ENCODE data around the gene FBXO17. TPM values are rescaled to one million over a fixed set of nuclear protein-coding genes. Genes with fewer than 3 reads are reported as not detected.

Gene FBXO17, protein sequence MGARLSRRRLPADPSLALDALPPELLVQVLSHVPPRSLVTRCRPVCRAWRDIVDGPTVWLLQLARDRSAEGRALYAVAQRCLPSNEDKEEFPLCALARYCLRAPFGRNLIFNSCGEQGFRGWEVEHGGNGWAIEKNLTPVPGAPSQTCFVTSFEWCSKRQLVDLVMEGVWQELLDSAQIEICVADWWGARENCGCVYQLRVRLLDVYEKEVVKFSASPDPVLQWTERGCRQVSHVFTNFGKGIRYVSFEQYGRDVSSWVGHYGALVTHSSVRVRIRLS
- total RNA-seq (not detected), polyA plus RNA-seq (under 1 TPM in 2 of 4 donors, not detected in 2; 0.14 to 0.30 TPM)

DNA sequence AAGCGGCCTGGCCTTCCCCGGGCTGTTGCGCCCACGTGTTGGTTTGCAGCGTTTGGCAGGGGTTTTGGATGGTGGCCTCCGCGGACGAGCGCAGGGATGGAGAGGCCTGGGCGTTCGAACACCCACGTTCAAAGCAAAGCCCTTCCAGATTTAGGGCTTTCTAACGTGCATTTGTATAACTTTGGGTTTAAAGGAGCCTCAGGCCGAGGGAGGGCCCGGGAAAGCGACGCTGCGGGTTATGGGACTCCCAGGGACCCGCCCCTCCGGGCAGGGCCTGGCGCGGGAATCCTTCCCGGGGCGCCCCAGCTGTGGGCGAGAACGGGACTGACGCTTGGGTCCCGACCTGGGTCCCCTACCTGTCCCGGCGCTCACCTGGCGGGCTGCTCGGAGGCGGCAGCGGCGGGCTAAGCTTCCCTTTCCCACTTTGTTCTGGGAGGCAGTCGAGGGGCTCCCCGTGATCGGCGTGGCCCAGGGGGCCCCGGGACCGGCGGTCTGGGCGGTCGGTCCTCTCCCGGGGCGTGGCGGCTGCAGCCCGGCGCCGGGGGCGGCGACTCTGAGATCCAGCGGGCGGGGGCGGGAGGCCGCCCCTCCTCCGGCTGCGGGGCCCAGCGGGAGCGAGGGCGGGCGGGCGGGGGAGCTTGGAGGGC is at the start of gene FBXO17:
Gene FBXO17 (minus strand): TSS at position 529 of the 647 bp plus-strand sequence. CDS start 25,423 bp downstream, outside the sequence.
- Histone ChIP-seq H3K4me3 (ENCODE audit: low read depth, low read length) (no peak within 1 kb of the TSS), H3K27me3 (ENCODE audit: control insufficient read depth, insufficient read depth, low read length) (peaks cover 3% of the 10 kb centered on the region), H3K4me1 (ENCODE audit: control insufficient read depth, insufficient read depth, low read length, poor library complexity, severe bottlenecking) (no peaks in the 10 kb centered on the region), H3K9me3 (ENCODE audit: control insufficient read depth in 2 of 2, low read length in 2 of 2) (no peaks in the 10 kb centered on the region), H3K36me3 (ENCODE audit: control insufficient read depth, insufficient read depth, low read length) (no peaks in the 10 kb centered on the region), H3K27ac (ENCODE audit: insufficient read depth, low read length, poor library complexity, severe bottlenecking) (no peak within 1 kb of the TSS)
- Mint-ChIP-seq H3K4me1 (peaks cover 0 to 21% (median 6%) of the 10 kb centered on the region in 4 donors), H3K27ac (no peak within 1 kb of the TSS), H3K27me3 (peaks cover 17% of the 10 kb centered on the region), H3K9me3 (peaks cover 0 to 6% (median under 1%) of the 10 kb centered on the region in 7 donors), H3K4me3 (peak within 1 kb of the TSS; percentile 7 to 72 (median 57)), H3K36me3 (no peaks in the 10 kb centered on the region)
- ATAC-seq (ENCODE audit: low read depth in 2 of 2) (no peak), DNase-seq (no peak)

DNA sequence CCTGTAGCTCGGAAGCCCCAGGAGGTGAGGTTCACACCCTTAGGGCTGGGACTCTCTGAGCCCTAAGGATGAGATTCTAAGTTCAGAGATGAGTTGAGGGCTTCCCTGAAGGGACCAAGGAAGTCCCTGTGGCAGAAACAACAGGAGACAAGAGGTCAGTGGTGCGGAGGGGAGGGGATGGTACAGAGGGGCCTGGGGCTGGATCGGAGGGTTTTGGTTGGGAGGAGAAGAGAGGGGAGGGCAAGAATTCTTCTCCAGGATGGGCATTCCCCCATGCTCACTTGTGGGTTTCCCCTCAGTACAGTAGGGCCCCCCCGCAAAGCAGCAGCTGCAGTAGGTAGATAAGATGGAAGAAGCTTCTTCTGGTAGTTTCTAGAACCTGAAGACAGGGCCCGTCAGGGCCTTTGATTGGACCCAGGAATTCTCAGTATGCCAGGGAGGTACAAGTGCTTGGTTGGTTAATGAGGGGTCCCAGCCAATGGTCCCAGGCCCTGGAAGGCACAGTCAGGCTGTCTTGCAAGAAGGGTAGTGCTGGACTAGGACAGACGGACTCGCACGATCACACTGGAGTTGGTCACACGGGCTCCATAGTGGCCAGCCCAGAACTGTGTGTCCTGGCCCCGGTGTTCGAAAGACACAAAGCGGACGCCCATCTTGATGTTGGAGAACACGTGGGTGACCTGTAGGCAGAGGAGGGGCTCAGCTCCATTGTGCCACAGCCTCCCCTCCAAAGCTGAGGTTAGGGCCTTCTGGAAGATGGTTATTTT is 49.5 kb upstream of the FBXO17 start:
- Mint-ChIP-seq H3K27ac (no peak overlapping the region), H3K9me3 (peaks cover 0 to 4% (median 0%) of the 10 kb centered on the region in 7 donors), H3K36me3 (no peaks in the 10 kb centered on the region)

GRCh38 chr19:39021063-39021462 is 45.5 kb upstream of the FBXO17 start:
- no peak overlapping the region for H3K4me3 Mint-ChIP-seq
- H3K27ac Mint-ChIP-seq = no peak overlapping the region
- H3K27me3 Mint-ChIP-seq = no peaks in the 10 kb centered on the region
- no peak for ATAC-seq (ENCODE audit: low read depth in 2 of 2)
- Histone ChIP-seq H3K27ac (ENCODE audit: insufficient read depth, low read length, poor library complexity, severe bottlenecking) (no peak overlapping the region), H3K4me3 (ENCODE audit: low read depth, low read length) (no peak overlapping the region), H3K4me1 (ENCODE audit: control insufficient read depth, insufficient read depth, low read length, poor library complexity, severe bottlenecking) (no peaks in the 10 kb centered on the region), H3K36me3 (ENCODE audit: control insufficient read depth, insufficient read depth, low read length) (no peaks in the 10 kb centered on the region), H3K27me3 (ENCODE audit: control insufficient read depth, insufficient read depth, low read length) (no peaks in the 10 kb centered on the region), H3K9me3 (ENCODE audit: control insufficient read depth in 2 of 2, low read length in 2 of 2) (no peaks in the 10 kb centered on the region)
- H3K4me1 Mint-ChIP-seq = no peaks in the 10 kb centered on the region
- H3K9me3 Mint-ChIP-seq = peaks cover 0 to 3% (median 0%) of the 10 kb centered on the region in 7 donors
- no peaks in the 10 kb centered on the region for H3K36me3 Mint-ChIP-seq
- no peak for DNase-seq

More for the DNA sequence above, 49.5 kb upstream of the FBXO17 start:
- H3K27me3 Mint-ChIP-seq = peaks cover 2% of the 10 kb centered on the region
- no peak for ATAC-seq (ENCODE audit: low read depth in 2 of 2)
- Histone ChIP-seq H3K9me3 (ENCODE audit: control insufficient read depth in 2 of 2, low read length in 2 of 2) (no peaks in the 10 kb centered on the region), H3K4me1 (ENCODE audit: control insufficient read depth, insufficient read depth, low read length, poor library complexity, severe bottlenecking) (no peaks in the 10 kb centered on the region), H3K27me3 (ENCODE audit: control insufficient read depth, insufficient read depth, low read length) (no peaks in the 10 kb centered on the region), H3K4me3 (ENCODE audit: low read depth, low read length) (no peak overlapping the region), H3K36me3 (ENCODE audit: control insufficient read depth, insufficient read depth, low read length) (no peaks in the 10 kb centered on the region), H3K27ac (ENCODE audit: insufficient read depth, low read length, poor library complexity, severe bottlenecking) (no peak overlapping the region)
- no peak overlapping the region for H3K4me3 Mint-ChIP-seq
- H3K4me1 Mint-ChIP-seq = no peaks in the 10 kb centered on the region
- DNase-seq = no peak

DNA sequence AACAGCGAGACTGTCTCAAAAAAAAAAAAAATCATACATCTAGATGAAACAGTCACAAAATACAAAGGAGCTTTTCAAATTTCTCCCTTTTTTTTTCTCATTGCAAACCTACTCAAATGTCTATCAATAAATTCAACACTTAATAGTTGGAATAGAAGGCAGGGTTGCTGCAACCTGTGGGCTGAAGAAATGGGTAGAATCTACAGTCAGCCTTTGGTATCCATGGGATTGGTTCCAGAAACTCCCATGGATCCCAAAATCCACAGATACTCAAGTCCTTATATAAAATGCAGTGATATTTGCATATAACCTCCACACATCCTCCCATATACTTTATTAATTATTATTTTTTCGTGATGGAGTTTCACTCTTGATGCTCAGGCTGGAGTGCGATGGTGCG is 42.1 kb upstream of the FBXO17 start:
- no peak overlapping the region for H3K27ac Mint-ChIP-seq
- Histone ChIP-seq H3K27me3 (ENCODE audit: control insufficient read depth, insufficient read depth, low read length) (no peaks in the 10 kb centered on the region), H3K4me1 (ENCODE audit: control insufficient read depth, insufficient read depth, low read length, poor library complexity, severe bottlenecking) (no peaks in the 10 kb centered on the region), H3K36me3 (ENCODE audit: control insufficient read depth, insufficient read depth, low read length) (no peaks in the 10 kb centered on the region), H3K27ac (ENCODE audit: insufficient read depth, low read length, poor library complexity, severe bottlenecking) (no peak overlapping the region), H3K4me3 (ENCODE audit: low read depth, low read length) (no peak overlapping the region), H3K9me3 (ENCODE audit: control insufficient read depth in 2 of 2, low read length in 2 of 2) (no peaks in the 10 kb centered on the region)
- peaks cover 17% of the 10 kb centered on the region for H3K27me3 Mint-ChIP-seq
- no peaks in the 10 kb centered on the region for H3K36me3 Mint-ChIP-seq
- no peaks in the 10 kb centered on the region for H3K4me1 Mint-ChIP-seq
- peaks cover 0 to 4% (median 1%) of the 10 kb centered on the region in 7 donors for H3K9me3 Mint-ChIP-seq
- ATAC-seq (ENCODE audit: low read depth in 2 of 2) = no peak
- no peak for DNase-seq
- no peak overlapping the region for H3K4me3 Mint-ChIP-seq

- H3K4me1 ChIP-seq (ENCODE audit: control insufficient read depth, insufficient read depth, low read length, poor library complexity, severe bottlenecking) = no peaks in the 10 kb centered on the region
- H3K27ac ChIP-seq (ENCODE audit: insufficient read depth, low read length, poor library complexity, severe bottlenecking) = no peak overlapping the region
- no peak overlapping the region for H3K4me3 Mint-ChIP-seq
- H3K9me3 Mint-ChIP-seq = peaks cover 0 to 4% (median 1%) of the 10 kb centered on the region in 7 donors
- H3K27me3 ChIP-seq (ENCODE audit: control insufficient read depth, insufficient read depth, low read length) = no peaks in the 10 kb centered on the region
- no peaks in the 10 kb centered on the region for H3K9me3 ChIP-seq (ENCODE audit: control insufficient read depth in 2 of 2, low read length in 2 of 2)
- no peaks in the 10 kb centered on the region for H3K36me3 Mint-ChIP-seq
- no peaks in the 10 kb centered on the region for H3K4me1 Mint-ChIP-seq
- no peak overlapping the region for H3K4me3 ChIP-seq (ENCODE audit: low read depth, low read length)
- ATAC-seq (ENCODE audit: low read depth in 2 of 2) (no peak), DNase-seq (no peak)
- peaks cover 17% of the 10 kb centered on the region for H3K27me3 Mint-ChIP-seq
- no peaks in the 10 kb centered on the region for H3K36me3 ChIP-seq (ENCODE audit: control insufficient read depth, insufficient read depth, low read length)
- no peak overlapping the region for H3K27ac Mint-ChIP-seq
Measured at GRCh38 chr19:39017026-39017425, 41.5 kb upstream of the FBXO17 start.

GRCh38 chr19:39014037-39014436 is 38.5 kb upstream of the FBXO17 start:
- Mint-ChIP-seq H3K9me3 (peaks cover 0 to 3% (median 0%) of the 10 kb centered on the region in 7 donors), H3K27ac (no peak overlapping the region), H3K27me3 (peaks cover 25% of the 10 kb centered on the region), H3K36me3 (no peaks in the 10 kb centered on the region), H3K4me1 (no peaks in the 10 kb centered on the region), H3K4me3 (no peak overlapping the region)
- Histone ChIP-seq H3K4me3 (ENCODE audit: low read depth, low read length) (no peak overlapping the region), H3K27me3 (ENCODE audit: control insufficient read depth, insufficient read depth, low read length) (no peaks in the 10 kb centered on the region), H3K27ac (ENCODE audit: insufficient read depth, low read length, poor library complexity, severe bottlenecking) (no peak overlapping the region), H3K9me3 (ENCODE audit: control insufficient read depth in 2 of 2, low read length in 2 of 2) (no peaks in the 10 kb centered on the region), H3K4me1 (ENCODE audit: control insufficient read depth, insufficient read depth, low read length, poor library complexity, severe bottlenecking) (no peaks in the 10 kb centered on the region), H3K36me3 (ENCODE audit: control insufficient read depth, insufficient read depth, low read length) (no peaks in the 10 kb centered on the region)
- DNase-seq = no peak
- no peak for ATAC-seq (ENCODE audit: low read depth in 2 of 2)

DNA sequence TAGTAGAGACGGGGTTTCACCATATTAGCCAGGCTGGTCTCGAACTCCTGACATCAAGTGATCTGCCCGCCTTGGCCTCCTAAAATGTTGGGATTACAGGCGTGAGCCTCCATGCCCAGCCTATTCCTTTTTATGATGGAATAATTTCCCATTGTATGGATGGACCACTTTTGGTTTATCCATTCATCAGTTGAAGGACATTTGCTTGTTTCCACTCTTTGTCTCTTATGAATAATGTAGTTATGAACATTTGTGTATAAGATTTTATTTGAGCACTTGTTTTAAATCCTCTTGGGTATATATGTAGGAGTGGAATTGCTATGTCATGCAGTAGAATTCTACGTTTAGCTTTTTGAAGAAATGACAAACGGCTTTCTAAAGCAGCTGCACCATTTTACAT is 33.5 kb upstream of the FBXO17 start:
- H3K4me1 Mint-ChIP-seq = peaks cover 0 to 2% (median 0%) of the 10 kb centered on the region in 4 donors
- peaks cover 19% of the 10 kb centered on the region for H3K27me3 Mint-ChIP-seq
- H3K9me3 Mint-ChIP-seq = no peaks in the 10 kb centered on the region
- ATAC-seq (ENCODE audit: low read depth in 2 of 2) (no peak), DNase-seq (no peak)
- Histone ChIP-seq H3K27me3 (ENCODE audit: control insufficient read depth, insufficient read depth, low read length) (no peaks in the 10 kb centered on the region), H3K9me3 (ENCODE audit: control insufficient read depth in 2 of 2, low read length in 2 of 2) (no peaks in the 10 kb centered on the region), H3K27ac (ENCODE audit: insufficient read depth, low read length, poor library complexity, severe bottlenecking) (no peak overlapping the region), H3K4me1 (ENCODE audit: control insufficient read depth, insufficient read depth, low read length, poor library complexity, severe bottlenecking) (no peaks in the 10 kb centered on the region), H3K36me3 (ENCODE audit: control insufficient read depth, insufficient read depth, low read length) (no peaks in the 10 kb centered on the region), H3K4me3 (ENCODE audit: low read depth, low read length) (no peak overlapping the region)
- no peaks in the 10 kb centered on the region for H3K36me3 Mint-ChIP-seq
- no peak overlapping the region for H3K4me3 Mint-ChIP-seq
- H3K27ac Mint-ChIP-seq = no peak overlapping the region

All from CD4-positive, CD25-positive, alpha-beta regulatory T cell (primary cell).